Activated CD8-positive, alpha-beta memory T cell treated with anti-CD3 and anti-CD28 coated beads for 4 hours (primary cell): ENCODE data around the gene RNF220.
"Not testable (repeated sequence)": the region's sequence is repeated elsewhere in the genome, so short reads cannot be mapped to it uniquely, and the experiment has no call there.

Experiments
- DNase-seq, 2 donors: peaks; one replicate each; pipeline ENCODE4 v3.0.0-alpha.2; 2020; ENCODE audit warnings: low read depth in 2 of 2

Gene RNF220

GRCh38 chr1:44677201-44677766 is 272.2 kb downstream of the RNF220 start:
- no peak for DNase-seq

DNA sequence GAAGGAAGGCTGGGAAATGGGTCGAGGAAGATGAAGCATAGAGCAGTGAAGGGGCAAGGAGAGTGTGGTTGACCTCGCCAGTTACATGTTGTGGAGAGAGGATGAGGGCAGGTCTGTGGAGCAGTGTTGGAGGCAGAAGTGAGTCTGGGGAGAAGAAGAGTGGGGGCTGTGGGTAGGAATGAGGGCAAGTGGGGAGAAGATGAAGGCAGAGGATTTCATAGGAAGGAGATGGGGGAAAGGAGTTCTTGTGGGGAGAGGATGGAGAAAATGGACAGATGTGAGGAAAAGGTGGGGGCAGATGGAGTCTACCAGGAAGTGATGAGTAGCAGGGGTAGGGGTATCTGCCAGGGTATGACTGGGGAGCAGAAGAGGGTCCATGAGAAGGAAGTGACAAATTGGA is 273.1 kb downstream of the RNF220 start:
- DNase-seq, result no peak

DNA sequence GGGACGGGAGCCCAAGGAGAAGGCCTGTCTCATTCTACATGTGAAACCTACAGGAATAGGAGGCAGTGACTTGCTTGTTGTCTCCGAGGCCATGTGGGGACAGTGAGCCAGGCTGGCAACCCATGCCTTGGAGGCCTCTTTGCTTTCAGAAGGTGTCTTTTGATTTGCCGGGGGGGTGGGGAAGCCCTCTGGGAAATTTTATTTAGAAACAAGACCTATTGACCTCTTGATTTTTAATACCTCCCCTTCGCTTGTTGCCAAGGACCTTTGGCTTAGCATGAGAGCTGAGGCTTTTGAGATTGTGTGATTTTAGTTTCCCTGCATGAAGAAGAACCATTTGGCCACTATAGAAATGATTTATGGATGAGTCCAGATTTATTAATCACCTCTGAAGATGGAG is 273.6 kb downstream of the RNF220 start:
- DNase-seq, result no peak

DNA sequence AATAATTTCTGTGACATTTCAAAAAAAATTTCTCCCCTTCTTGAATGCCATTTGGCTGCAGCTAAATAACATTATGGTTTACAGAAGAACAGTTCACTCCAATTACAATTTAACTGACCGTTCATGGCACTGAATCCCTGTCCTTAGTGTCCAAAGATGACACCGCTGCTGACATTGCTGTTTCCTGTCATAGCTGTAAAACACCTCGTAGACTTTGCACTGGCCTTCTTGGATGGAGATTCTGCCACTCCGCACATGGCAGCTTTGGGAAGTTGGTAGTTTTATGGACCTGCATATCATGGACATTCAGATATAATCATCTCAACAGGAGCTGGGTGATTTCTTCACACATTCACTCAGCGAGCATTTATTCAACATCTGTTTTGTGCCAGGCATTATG is 274.4 kb downstream of the RNF220 start:
- DNase-seq, result no peak

- no peak for DNase-seq
These were observed 277.1 kb downstream of the RNF220 start for GRCh38 chr1:44681905-44682882.

GRCh38 chr1:44682883-44683265 is 277.8 kb downstream of the RNF220 start:
- no peak for DNase-seq

DNA sequence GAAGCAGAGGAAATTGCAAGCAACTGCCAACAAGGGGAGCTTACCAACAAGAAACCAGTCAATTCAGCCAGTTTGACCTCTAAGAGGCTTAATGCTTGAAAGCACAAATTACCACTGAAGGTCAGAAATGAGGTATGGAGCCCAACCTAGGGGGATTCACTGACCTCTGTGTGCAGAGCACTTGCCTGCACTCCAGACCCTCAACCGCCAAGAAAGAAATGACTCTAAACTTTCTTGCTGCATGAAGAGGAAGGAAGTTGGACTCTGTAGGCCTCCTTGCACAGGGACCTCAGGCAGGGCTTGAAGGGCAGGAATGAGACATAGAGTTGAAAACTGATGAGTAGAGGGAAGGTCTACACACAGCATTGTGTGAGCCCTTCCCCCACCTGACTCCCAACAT is 279.5 kb downstream of the RNF220 start:
- DNase-seq, result no peak

GRCh38 chr1:44685218-44685617 is 280.2 kb downstream of the RNF220 start:
- DNase-seq, result no peak

DNA sequence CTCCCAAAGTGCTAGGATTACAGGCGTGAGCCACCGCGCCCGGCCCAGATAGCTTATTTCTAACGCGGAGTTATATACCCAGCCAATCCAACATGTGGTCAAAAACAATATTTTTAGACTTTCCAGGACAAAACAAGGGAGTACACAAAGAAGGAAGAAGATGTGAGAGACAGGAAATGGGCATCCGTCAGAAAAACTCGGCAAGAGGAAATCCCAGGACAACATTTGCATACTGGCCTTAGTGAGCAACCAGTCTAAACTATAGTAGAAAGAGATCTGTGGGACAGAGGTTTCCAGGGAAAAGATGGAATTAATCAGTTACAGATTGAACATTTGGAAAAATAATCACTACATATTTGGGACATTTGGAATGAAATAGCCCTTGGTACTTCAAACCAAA is 280.8 kb downstream of the RNF220 start:
- DNase-seq, result no peak

DNA sequence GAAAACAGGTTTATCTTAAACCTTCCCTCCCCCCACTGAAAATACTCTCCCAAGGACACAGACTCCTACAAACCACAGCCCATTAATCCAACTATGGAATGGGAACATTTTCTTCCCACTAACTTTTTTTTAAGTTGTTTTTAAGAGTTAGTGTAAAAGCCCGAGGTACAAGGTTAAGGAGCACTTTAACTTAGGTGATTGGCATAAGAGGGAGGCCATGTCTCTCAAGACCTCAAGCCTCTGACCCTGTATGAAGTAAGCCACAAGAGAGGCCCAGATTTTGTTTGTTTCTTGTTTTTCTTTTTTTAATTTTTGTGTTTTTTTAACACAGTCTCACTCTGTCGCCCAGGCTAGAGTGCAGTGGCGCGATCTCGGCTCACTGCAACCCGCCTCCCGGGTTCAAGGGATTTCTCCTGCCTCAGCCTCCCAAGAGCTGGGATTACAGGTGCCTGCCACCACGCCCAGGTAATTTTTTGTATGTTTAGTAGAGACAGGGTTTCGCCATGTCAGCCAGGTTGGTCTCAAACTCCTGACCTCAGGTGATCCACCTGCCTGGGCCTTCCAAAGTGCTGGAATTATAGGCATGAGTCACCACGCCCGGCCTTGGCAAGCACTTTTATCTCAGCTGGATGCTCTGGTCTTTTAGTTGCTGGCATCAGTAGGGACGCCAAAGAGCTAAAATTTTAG is 283.8 kb downstream of the RNF220 start:
- DNase-seq, result no peak

- no peak for DNase-seq
These were observed 284.4 kb downstream of the RNF220 start for GRCh38 chr1:44689447-44689765.

DNA sequence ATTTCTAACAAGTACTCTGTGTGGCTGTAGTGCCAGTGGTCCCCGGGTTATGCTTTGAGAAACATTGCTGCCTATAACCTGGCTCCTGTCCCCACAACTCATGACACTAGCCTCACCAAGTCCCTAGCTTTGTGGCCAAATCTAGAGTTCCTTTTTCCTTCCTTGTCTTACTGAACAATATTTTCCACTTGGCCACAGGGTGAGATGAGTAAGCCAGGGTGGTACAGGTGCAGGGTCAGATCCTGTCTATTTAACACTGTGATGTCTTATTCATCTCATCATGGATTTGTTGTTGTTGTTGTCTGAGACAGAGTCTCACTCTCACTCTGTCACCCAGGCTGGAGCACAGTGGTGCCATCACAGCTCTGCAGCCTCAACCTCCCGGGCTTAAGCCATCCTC is 288.1 kb downstream of the RNF220 start:
- no peak for DNase-seq

DNA sequence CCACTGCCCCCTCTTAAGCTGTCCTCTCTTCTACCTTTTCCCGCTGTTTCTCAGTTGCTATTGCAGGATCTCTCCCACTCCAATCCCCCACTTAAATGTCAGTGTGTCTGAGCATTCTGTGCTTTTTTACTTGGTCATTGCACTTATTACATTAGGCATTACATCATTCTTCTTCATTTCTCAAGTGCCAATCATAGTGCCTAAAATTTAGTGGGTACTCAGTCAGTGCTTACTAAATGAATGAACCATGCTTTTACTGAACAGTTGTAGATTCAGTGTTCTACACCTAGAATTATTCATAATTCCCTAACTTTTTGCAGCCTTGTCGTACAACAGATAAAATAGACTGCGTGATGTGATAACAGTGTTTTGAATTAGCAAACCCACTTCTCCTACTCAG is 288.8 kb downstream of the RNF220 start:
- no peak for DNase-seq

DNA sequence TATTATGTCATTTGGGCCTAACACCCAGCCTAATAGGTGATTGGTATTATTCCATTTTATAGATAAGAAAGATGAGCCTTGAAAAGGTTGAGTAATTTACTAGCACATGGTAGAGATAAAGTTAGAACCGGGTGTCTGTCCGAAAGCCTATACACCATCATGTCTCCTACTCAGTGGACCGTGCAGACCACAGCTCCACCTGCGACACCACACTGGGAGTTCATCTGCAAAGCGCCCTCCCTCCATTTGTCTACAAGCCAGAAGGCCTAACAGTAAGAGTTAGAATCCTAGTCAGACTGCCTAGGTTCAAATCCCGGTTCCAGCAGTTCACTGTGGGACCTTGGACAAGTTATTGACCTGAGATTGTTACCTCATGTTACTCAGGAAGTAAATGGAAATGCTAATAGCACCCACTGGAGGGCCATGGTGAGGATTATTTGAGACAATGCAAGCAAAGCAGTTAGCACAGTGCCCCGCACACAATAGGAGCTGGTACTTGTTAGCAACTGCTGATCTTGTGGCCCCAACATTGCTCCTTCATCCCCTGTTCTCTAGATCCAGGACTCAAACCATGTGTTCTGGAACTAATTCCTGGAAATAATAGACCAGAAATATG is 289.9 kb downstream of the RNF220 start:
- DNase-seq, result no peak

DNA sequence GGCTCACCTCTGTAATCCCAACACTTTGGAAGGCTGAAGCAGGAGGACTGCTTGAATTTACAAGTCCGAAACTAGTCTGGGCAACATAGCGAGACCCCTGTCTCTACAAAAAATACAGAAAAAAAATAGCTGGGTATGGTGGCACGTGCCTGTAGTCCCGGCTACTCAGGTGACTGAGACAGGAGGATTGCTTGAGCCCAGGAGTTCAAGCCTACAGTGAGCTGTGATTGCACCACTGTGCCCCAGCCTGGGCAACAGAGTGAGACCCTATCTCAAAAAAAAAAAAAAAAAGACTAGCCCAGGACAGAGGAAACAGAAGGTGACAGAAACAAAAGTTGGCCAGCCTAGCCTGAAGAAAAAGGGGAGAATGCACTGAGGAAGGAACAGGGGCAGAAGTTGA is 290.6 kb downstream of the RNF220 start:
- DNase-seq, result no peak

DNA sequence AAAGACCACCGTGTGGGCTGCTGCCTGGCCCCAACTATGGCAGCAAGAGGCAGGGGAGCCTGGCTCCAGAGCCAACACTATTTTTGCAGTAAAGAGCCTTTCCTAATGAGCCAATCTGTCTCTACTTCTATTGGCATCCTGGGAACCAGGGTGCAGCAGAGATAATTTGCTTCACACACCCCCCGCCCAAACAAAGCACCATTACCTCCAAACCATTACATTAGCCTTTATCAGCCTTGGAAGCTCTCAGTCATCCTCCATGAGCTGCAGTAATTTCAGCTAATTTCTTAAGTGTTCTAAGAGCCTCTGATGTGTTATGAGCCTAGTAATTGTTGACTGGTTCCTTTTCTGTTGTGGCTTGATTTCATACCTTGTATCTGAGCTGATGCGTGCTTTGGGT is 291.0 kb downstream of the RNF220 start:
- no peak for DNase-seq

DNA sequence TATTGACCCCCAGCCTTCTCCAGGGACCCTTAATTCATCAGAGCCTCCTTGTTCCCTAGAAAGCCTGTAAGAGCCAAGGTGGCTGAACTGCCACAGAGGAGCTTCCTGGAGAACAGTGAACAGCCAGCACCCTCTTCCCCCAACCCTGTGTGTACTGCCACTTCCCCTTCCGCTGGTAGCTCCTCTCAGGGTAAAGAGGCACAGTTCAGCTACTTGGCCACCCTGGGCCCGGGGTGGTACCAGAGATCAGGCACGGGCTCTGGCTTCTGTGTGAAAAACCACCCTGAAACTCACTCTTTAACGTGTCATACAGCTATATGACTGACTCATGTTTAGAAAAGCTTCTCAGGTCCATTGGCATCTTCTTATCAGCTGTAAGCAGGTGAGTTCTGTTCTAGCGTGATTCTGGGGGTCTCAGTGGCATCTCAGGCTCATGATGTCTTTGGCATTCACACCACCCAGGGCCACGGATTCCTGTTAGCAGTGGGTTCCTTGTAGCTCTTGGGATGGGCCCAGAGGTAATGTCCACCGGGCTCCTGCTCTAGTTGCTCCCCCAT is 291.8 kb downstream of the RNF220 start:
- no peak for DNase-seq

DNA sequence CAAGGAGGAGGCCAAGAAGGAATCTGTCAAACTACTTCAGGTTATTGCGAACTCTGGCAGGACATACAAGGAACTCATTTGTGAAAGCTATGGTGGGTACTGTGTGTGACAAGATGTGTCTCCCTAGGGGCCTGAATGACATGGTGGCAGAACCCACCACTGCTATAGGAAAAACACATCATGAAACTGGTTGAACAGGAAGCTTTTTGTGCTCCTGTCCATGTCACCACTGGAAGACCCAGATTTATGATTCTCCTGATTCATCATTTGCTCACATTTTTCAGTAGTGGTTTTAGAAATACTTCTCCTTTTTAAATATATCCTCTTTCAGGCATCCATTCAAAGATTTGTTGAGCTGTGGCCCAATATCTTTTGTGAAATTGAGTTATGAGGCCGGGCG is 293.1 kb downstream of the RNF220 start:
- DNase-seq, result no peak

DNA sequence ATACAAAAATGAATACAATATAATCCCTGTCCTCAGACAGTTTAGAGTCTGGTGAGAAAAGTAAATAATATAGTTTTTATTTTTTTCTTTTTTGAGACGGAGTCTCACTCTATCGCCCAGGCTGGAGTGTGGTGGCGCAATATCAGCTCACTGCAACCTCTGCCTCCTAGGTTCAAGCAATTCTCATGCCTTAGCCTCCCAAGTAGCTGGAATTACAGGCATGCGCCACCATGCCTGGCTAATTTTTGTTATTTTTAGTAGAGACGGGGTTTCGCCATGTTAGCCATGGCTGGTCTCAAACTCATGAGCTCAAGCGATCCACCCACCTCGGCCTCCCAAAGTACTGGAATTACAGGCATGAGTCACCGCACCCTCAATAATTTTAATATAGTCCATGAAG is 294.3 kb downstream of the RNF220 start:
- DNase-seq, result not testable (repeated sequence)

- no peak for DNase-seq
These were observed 295.5 kb downstream of the RNF220 start for GRCh38 chr1:44700573-44700972.

GRCh38 chr1:44701141-44701573 is 296.1 kb downstream of the RNF220 start:
- DNase-seq, result no peak
